ENCODE measurements around the gene TXNDC2. TPM values are rescaled to one million over a fixed set of nuclear protein-coding genes. Genes with fewer than 3 reads are reported as not detected.

Gene TXNDC2
- total RNA-seq, 1 donor from 2014 or later = 0.07 TPM

GRCh38 chr18:9850309-9850708, 35.5 kb upstream of the TXNDC2 start:
- H4K20me1 ChIP-seq (ENCODE audit: insufficient read depth, low read length) = peaks cover 8% of the 10 kb centered on the region
- Mint-ChIP-seq H3K27me3 (ENCODE audit: low read depth, unreplicated experiment) (no peaks in the 10 kb centered on the region), H3K4me1 (ENCODE audit: low read depth, unreplicated experiment) (peaks cover 10% of the 10 kb centered on the region)

GRCh38 chr18:9851511-9851910, 34.3 kb upstream of the TXNDC2 start:
- H3K27me3 Mint-ChIP-seq (ENCODE audit: low read depth, unreplicated experiment) = no peaks in the 10 kb centered on the region
- Histone ChIP-seq H3K27ac (ENCODE audit: low read depth, low read length) (no peak overlapping the region), H3K36me3 (ENCODE audit: insufficient read depth, low read length) (peaks cover 6% of the 10 kb centered on the region), H3K4me1 (ENCODE audit: insufficient read depth, low read length) (peaks cover 10% of the 10 kb centered on the region), H3K79me2 (ENCODE audit: insufficient read depth, low read length) (no peaks in the 10 kb centered on the region), H3K9me3 (ENCODE audit: insufficient read depth, low read depth, low read length) (no peaks in the 10 kb centered on the region), H3K27me3 (ENCODE audit: insufficient read depth, low read length) (no peaks in the 10 kb centered on the region), H3K4me3 (ENCODE audit: insufficient read depth, low read depth, low read length) (no peak overlapping the region), H4K20me1 (ENCODE audit: insufficient read depth, low read length) (peaks cover 2% of the 10 kb centered on the region), H2AFZ (ENCODE audit: low read depth, low read length) (no peak overlapping the region), H3K9ac (ENCODE audit: low read length) (no peak overlapping the region), H3K4me2 (ENCODE audit: low read length) (no peak overlapping the region)
- peaks cover 10% of the 10 kb centered on the region for H3K4me1 Mint-ChIP-seq (ENCODE audit: low read depth, unreplicated experiment)
- H3K4me3 Mint-ChIP-seq (ENCODE audit: unreplicated experiment) = no peak overlapping the region
- TF ChIP-seq CTCF (IDR thresholded peaks at IDR 0.05; ENCODE audit: insufficient read depth, low read depth, low read length) = no peak
- TF ChIP-seq EZH2 (IDR thresholded peaks at IDR 0.05; ENCODE audit: insufficient read depth, low read length) = no peak
- DNase-seq (ENCODE audit: low read depth) = no peak
- H3K27ac Mint-ChIP-seq (ENCODE audit: unreplicated experiment) = no peak overlapping the region
- no peak for FAIRE-seq
- peaks cover 23% of the 10 kb centered on the region for H3K36me3 Mint-ChIP-seq (ENCODE audit: low read depth, unreplicated experiment)
- H3K9me3 Mint-ChIP-seq (ENCODE audit: unreplicated experiment) = no peaks in the 10 kb centered on the region

More at GRCh38 chr18:9850309-9850708, 35.5 kb upstream of the TXNDC2 start:
- TF ChIP-seq EZH2 (IDR thresholded peaks at IDR 0.05; ENCODE audit: insufficient read depth, low read length) (no peak), CTCF (IDR thresholded peaks at IDR 0.05; ENCODE audit: insufficient read depth, low read depth, low read length) (no peak)
- Mint-ChIP-seq H3K27ac (ENCODE audit: unreplicated experiment) (no peak overlapping the region), H3K9me3 (ENCODE audit: unreplicated experiment) (no peaks in the 10 kb centered on the region), H3K4me3 (ENCODE audit: unreplicated experiment) (no peak overlapping the region), H3K36me3 (ENCODE audit: low read depth, unreplicated experiment) (peaks cover 24% of the 10 kb centered on the region)
- no peak overlapping the region for H3K4me3 ChIP-seq (ENCODE audit: insufficient read depth, low read depth, low read length)
- no peak overlapping the region for H3K4me2 ChIP-seq (ENCODE audit: low read length)
- H3K27me3 ChIP-seq (ENCODE audit: insufficient read depth, low read length) = no peaks in the 10 kb centered on the region
- peaks cover 3% of the 10 kb centered on the region for H3K36me3 ChIP-seq (ENCODE audit: insufficient read depth, low read length)
- H3K27ac ChIP-seq (ENCODE audit: low read depth, low read length) = no peak overlapping the region
- peaks cover 11% of the 10 kb centered on the region for H3K4me1 ChIP-seq (ENCODE audit: insufficient read depth, low read length)
- FAIRE-seq = no peak
- H3K9ac ChIP-seq (ENCODE audit: low read length) = no peak overlapping the region
- H3K79me2 ChIP-seq (ENCODE audit: insufficient read depth, low read length) = no peaks in the 10 kb centered on the region
- no peak overlapping the region for H2AFZ ChIP-seq (ENCODE audit: low read depth, low read length)
- no peak for DNase-seq (ENCODE audit: low read depth)
- no peaks in the 10 kb centered on the region for H3K9me3 ChIP-seq (ENCODE audit: insufficient read depth, low read depth, low read length)

GRCh38 chr18:9852266-9853081, 33.3 kb upstream of the TXNDC2 start:
- H3K9me3 Mint-ChIP-seq (ENCODE audit: unreplicated experiment) = no peaks in the 10 kb centered on the region
- FAIRE-seq = no peak
- H3K27ac Mint-ChIP-seq (ENCODE audit: unreplicated experiment) = no peak overlapping the region
- no peaks in the 10 kb centered on the region for H3K79me2 ChIP-seq (ENCODE audit: insufficient read depth, low read length)
- H2AFZ ChIP-seq (ENCODE audit: low read depth, low read length) = no peak overlapping the region
- no peak overlapping the region for H3K27ac ChIP-seq (ENCODE audit: low read depth, low read length)
- TF ChIP-seq EZH2 (IDR thresholded peaks at IDR 0.05; ENCODE audit: insufficient read depth, low read length) (no peak), CTCF (IDR thresholded peaks at IDR 0.05; ENCODE audit: insufficient read depth, low read depth, low read length) (no peak)
- no peaks in the 10 kb centered on the region for H3K9me3 ChIP-seq (ENCODE audit: insufficient read depth, low read depth, low read length)
- H3K36me3 Mint-ChIP-seq (ENCODE audit: low read depth, unreplicated experiment) = peaks cover 16% of the 10 kb centered on the region
- no peaks in the 10 kb centered on the region for H4K20me1 ChIP-seq (ENCODE audit: insufficient read depth, low read length)
- H3K4me3 ChIP-seq (ENCODE audit: insufficient read depth, low read depth, low read length) = no peak overlapping the region
- no peaks in the 10 kb centered on the region for H3K27me3 Mint-ChIP-seq (ENCODE audit: low read depth, unreplicated experiment)
- no peak overlapping the region for H3K4me3 Mint-ChIP-seq (ENCODE audit: unreplicated experiment)
- H3K4me1 ChIP-seq (ENCODE audit: insufficient read depth, low read length) = peaks cover 5% of the 10 kb centered on the region
- peaks cover 6% of the 10 kb centered on the region for H3K36me3 ChIP-seq (ENCODE audit: insufficient read depth, low read length)
- H3K4me1 Mint-ChIP-seq (ENCODE audit: low read depth, unreplicated experiment) = peaks cover 10% of the 10 kb centered on the region
- no peak overlapping the region for H3K4me2 ChIP-seq (ENCODE audit: low read length)
- no peak overlapping the region for H3K9ac ChIP-seq (ENCODE audit: low read length)
- no peak for DNase-seq (ENCODE audit: low read depth)
- no peaks in the 10 kb centered on the region for H3K27me3 ChIP-seq (ENCODE audit: insufficient read depth, low read length)

All from astrocyte (in vitro differentiated cells and primary cell).